BJ (cell line): Measurements from ENCODE around the gene DET1. TPM values are rescaled to one million over a fixed set of nuclear protein-coding genes. Genes with fewer than 3 reads are reported as not detected.

Experiments used
- CTCF ChIA-PET: fragments of 350-600 bp; formaldehyde crosslinking; extraction: SDS; loops from one replicate; lab custom pipeline; 2021; ENCODE audit warnings: antibody characterized with exemption, inconsistent platforms; lab: Yijun Ruan, JAX
- POLR2A ChIA-PET: fragments of 300-600 bp; sonication (Branson Sonifier 250); formaldehyde crosslinking; extraction: SDS; loops from one replicate; lab custom pipeline; 2021; ENCODE audit warnings: antibody characterized with exemption; lab: Charles Lee
- DNase-seq: peaks from one replicate; pipeline ENCODE4 v3.0.0-alpha.2; 2011; ENCODE audit warnings: low read depth
- H3K27me3 ChIP-seq: 2 replicates; pipeline ENCODE4 v1.6.0; 2011; ENCODE audit warnings: low read length; ENCODE audit not compliant: control insufficient read depth, insufficient read depth
- H3K36me3 ChIP-seq: 2 replicates; pipeline ENCODE4 v1.5.1; 2011; ENCODE audit warnings: low read length; ENCODE audit not compliant: control insufficient read depth, insufficient read depth
- H3K4me3 ChIP-seq: 2 replicates; pipeline ENCODE4 v1.5.1; 2011; ENCODE audit warnings: low read depth, mild to moderate bottlenecking, control low read depth, low read length
- polyA plus RNA-seq: library from polyadenylated mRNA; depleted of rRNA; stranded (reverse); fragments of >200 nt; gene quantifications from 2 replicates; pipeline ENCODE4 v1.2.3, GENCODE V29; 2011
- TF ChIP-seq, protein P1 (sequence below): IDR thresholded peaks from 2 replicates; pipeline ENCODE4 v1.5.1; 2011; ENCODE audit warnings: low read depth, mild to moderate bottlenecking, control low read depth, inconsistent platforms, low read length, moderate library complexity; ENCODE audit not compliant: insufficient read depth

Gene DET1
- polyA plus RNA-seq, 1 experiment = 11.0 TPM

DNA sequence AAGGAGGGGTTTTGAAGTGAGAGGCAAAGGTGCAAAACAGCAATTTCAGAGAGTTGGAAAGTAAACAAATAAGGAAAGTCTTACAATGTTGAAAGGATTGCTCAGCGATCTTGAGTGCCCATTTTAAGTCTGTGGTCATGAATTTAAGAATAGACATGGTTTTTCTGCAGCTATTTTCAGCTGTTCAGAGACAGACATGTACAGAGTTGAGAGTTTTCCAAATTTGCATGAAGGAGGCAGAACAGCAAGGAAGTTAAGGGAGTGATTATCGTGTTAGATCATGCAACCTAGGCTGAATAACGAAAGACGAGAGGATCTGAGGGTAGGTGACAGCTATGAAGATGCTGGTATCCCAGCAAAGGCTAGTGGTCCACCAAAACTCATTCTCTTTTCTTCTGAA, 37.2 kb downstream of the DET1 start:
- POLR2A ChIA-PET = no interaction called here
- H3K27me3 ChIP-seq = no peaks in the 10 kb centered on the region
- H3K4me3 ChIP-seq = no peak overlapping the region
- H3K36me3 ChIP-seq = peaks cover 4% of the 10 kb centered on the region
- TF ChIP-seq, protein P1, sequence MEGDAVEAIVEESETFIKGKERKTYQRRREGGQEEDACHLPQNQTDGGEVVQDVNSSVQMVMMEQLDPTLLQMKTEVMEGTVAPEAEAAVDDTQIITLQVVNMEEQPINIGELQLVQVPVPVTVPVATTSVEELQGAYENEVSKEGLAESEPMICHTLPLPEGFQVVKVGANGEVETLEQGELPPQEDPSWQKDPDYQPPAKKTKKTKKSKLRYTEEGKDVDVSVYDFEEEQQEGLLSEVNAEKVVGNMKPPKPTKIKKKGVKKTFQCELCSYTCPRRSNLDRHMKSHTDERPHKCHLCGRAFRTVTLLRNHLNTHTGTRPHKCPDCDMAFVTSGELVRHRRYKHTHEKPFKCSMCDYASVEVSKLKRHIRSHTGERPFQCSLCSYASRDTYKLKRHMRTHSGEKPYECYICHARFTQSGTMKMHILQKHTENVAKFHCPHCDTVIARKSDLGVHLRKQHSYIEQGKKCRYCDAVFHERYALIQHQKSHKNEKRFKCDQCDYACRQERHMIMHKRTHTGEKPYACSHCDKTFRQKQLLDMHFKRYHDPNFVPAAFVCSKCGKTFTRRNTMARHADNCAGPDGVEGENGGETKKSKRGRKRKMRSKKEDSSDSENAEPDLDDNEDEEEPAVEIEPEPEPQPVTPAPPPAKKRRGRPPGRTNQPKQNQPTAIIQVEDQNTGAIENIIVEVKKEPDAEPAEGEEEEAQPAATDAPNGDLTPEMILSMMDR = no peak
- no peak for DNase-seq
- CTCF ChIA-PET = interaction anchor here (0.8 kb wide), 1 partner anchor 11 kb away, joined by 3 read pairs; no protein-coding TSS in a partner anchor

DNA sequence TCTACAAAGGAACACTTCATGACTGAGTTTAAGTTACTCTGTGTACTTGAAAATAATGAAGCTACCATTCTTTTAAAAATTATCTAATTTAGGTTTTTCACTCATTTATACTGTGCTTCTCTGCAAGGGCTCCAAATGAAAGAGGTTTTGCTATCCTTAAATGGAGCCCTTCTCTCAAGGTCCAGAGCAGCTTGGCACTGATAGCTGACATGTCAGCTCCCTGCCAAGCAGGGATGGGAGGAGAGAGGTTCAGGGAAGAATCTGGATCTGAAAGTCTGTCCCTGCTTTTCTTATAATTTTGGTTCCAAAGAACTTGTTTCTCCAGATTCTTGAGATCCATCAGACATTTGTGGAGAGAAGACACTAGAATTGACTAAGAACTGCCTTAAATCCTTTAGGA, 39.9 kb downstream of the DET1 start:
- peaks cover 4% of the 10 kb centered on the region for H3K36me3 ChIP-seq
- H3K4me3 ChIP-seq = no peak overlapping the region
- H3K27me3 ChIP-seq = no peaks in the 10 kb centered on the region
- CTCF ChIA-PET = interaction anchor here (0.5 to 1.1 kb wide), 2 partner anchors 37 to 66 kb away, joined by 3 read pairs; no protein-coding TSS in a partner anchor
- POLR2A ChIA-PET = no interaction called here
- TF ChIP-seq, protein P1 = no peak
- DNase-seq = no peak

DNA sequence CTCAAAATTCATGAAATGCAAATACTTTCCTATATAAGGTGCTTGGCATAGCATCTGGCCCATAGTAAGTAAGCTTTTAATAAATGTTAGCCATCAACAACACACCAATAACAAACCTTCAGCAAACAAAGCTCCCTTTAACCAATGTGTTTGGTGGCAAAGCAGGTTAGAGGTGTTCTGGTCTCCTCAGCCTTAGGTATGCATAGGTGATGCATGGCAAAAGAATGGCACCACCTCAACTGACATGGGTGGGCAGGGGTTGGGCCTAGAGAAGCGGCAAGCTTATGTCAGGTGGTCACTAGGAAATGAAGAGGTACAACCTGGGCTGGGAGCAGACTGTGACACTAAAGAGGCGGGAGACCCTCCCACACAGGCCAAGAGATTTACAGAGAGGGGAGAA, 40.8 kb downstream of the DET1 start:
- ChIA-PET POLR2A (no interaction called here), CTCF (interaction anchor here (1.1 kb wide), 1 partner anchor 38 kb away, joined by 3 read pairs; no protein-coding TSS in a partner anchor)
- H3K27me3 ChIP-seq = no peaks in the 10 kb centered on the region
- DNase-seq = no peak
- H3K4me3 ChIP-seq = no peak overlapping the region
- TF ChIP-seq, protein P1 = no peak
- H3K36me3 ChIP-seq = peaks cover 4% of the 10 kb centered on the region

DNA sequence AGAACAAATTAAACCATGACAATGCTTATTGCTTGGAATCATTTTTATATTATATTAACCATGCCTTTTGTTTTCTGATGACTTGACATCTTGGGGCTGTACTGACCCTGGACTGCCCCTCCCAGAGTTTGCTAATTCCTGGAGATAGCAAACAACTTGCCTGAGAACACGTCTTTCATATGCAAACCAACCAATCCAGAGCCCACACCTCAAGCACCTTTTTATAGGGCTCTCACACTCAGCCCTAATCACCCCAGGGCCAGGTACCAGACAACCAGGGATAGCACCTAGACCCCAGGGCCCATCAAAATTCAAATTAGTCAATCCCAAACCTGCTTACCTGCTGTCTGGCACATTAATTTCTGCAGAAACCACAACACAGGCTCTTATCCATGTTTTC, 42.0 kb downstream of the DET1 start:
- ChIA-PET CTCF (interaction anchor here (0.6 kb wide), 1 partner anchor 25 kb away, joined by 3 read pairs; no protein-coding TSS in a partner anchor), POLR2A (no interaction called here)
- Histone ChIP-seq H3K36me3 (peaks cover under 1% of the 10 kb centered on the region; the same call in 1 of the 2 replicates), H3K27me3 (no peaks in the 10 kb centered on the region), H3K4me3 (no peak overlapping the region)
- no peak for DNase-seq
- TF ChIP-seq, protein P1 = no peak

DNA sequence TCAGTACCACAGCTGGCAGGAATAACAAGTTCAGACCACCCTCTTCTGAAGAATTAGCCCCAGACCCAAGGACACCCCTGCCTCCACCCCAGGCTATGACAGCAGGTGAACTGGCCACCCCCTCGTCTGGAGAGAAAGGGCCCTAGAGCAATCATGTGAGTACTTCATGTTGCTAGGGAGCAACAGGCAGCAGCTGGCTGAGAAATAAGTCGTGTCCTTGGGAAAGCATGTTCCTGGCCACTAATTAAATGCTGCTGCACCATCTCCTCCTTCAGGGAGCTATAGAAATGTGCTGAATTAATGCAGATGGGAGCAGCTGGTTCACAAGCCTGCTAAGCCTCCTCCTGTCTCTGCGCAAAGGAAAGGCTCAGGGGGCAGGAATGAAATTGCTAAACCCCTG, 47.5 kb downstream of the DET1 start:
- POLR2A ChIA-PET = no interaction called here
- Histone ChIP-seq H3K27me3 (no peaks in the 10 kb centered on the region), H3K4me3 (no peak overlapping the region), H3K36me3 (no peaks in the 10 kb centered on the region; the same call in 1 of the 2 replicates)
- CTCF ChIA-PET = no interaction called here
- no peak for DNase-seq
- TF ChIP-seq, protein P1 = no peak
